ENCODE results near the gene C8A. TPM values are rescaled to one million over a fixed set of nuclear protein-coding genes. Genes with fewer than 3 reads are reported as not detected.

Gene C8A
- polyA plus RNA-seq, 1 experiment, result not detected

- POLR2A ChIA-PET, result no interaction called here
- Histone ChIP-seq H3K4me3 (ENCODE audit: low read depth, low read length) (no peak overlapping the region), H3K27me3 (ENCODE audit: control insufficient read depth, insufficient read depth, low read length) (no peaks in the 10 kb centered on the region), H3K9me3 (ENCODE audit: control insufficient read depth, insufficient read depth, low read length) (no peaks in the 10 kb centered on the region), H3K27ac (ENCODE audit: low read depth, low read length) (no peak overlapping the region)
- CTCF ChIA-PET, result no interaction called here
- DNase-seq (ENCODE audit: low read depth, low spot score), result no peak
- no peak for TF ChIP-seq CTCF (IDR thresholded peaks at IDR 0.05; ENCODE audit: low read depth, low read length)
These were observed 67.9 kb downstream of the C8A start for GRCh38 chr1:56922507-56922906.

GRCh38 chr1:56923201-56923600 lies 68.6 kb downstream of the C8A start:
- no peak overlapping the region for H3K4me3 ChIP-seq (ENCODE audit: low read depth, low read length)
- H3K27me3 ChIP-seq (ENCODE audit: control insufficient read depth, insufficient read depth, low read length), result no peaks in the 10 kb centered on the region
- no peak for DNase-seq (ENCODE audit: low read depth, low spot score)
- ChIA-PET CTCF (no interaction called here), POLR2A (no interaction called here)
- H3K27ac ChIP-seq (ENCODE audit: low read depth, low read length), result no peak overlapping the region
- TF ChIP-seq CTCF (IDR thresholded peaks at IDR 0.05; ENCODE audit: low read depth, low read length), result no peak
- H3K9me3 ChIP-seq (ENCODE audit: control insufficient read depth, insufficient read depth, low read length), result no peaks in the 10 kb centered on the region

GRCh38 chr1:56924116-56924515 lies 69.5 kb downstream of the C8A start:
- Histone ChIP-seq H3K27me3 (ENCODE audit: control insufficient read depth, insufficient read depth, low read length) (no peaks in the 10 kb centered on the region), H3K4me3 (ENCODE audit: low read depth, low read length) (no peak overlapping the region), H3K27ac (ENCODE audit: low read depth, low read length) (no peak overlapping the region), H3K9me3 (ENCODE audit: control insufficient read depth, insufficient read depth, low read length) (no peaks in the 10 kb centered on the region)
- POLR2A ChIA-PET, result no interaction called here
- CTCF ChIA-PET, result no interaction called here
- DNase-seq (ENCODE audit: low read depth, low spot score), result no peak
- no peak for TF ChIP-seq CTCF (IDR thresholded peaks at IDR 0.05; ENCODE audit: low read depth, low read length)

- POLR2A ChIA-PET, result no interaction called here
- DNase-seq (ENCODE audit: low read depth, low spot score), result no peak
- Histone ChIP-seq H3K27ac (ENCODE audit: low read depth, low read length) (no peak overlapping the region), H3K9me3 (ENCODE audit: control insufficient read depth, insufficient read depth, low read length) (no peaks in the 10 kb centered on the region), H3K27me3 (ENCODE audit: control insufficient read depth, insufficient read depth, low read length) (no peaks in the 10 kb centered on the region), H3K4me3 (ENCODE audit: low read depth, low read length) (no peak overlapping the region)
- TF ChIP-seq CTCF (IDR thresholded peaks at IDR 0.05; ENCODE audit: low read depth, low read length), result no peak
- CTCF ChIA-PET, result no interaction called here
These were observed 70.6 kb downstream of the C8A start for GRCh38 chr1:56925193-56925592.

GRCh38 chr1:56927171-56927570 lies 72.6 kb downstream of the C8A start:
- no peaks in the 10 kb centered on the region for H3K9me3 ChIP-seq (ENCODE audit: control insufficient read depth, insufficient read depth, low read length)
- CTCF ChIA-PET, result no interaction called here
- H3K27ac ChIP-seq (ENCODE audit: low read depth, low read length), result no peak overlapping the region
- DNase-seq (ENCODE audit: low read depth, low spot score), result no peak
- H3K4me3 ChIP-seq (ENCODE audit: low read depth, low read length), result no peak overlapping the region
- no peaks in the 10 kb centered on the region for H3K27me3 ChIP-seq (ENCODE audit: control insufficient read depth, insufficient read depth, low read length)
- no peak for TF ChIP-seq CTCF (IDR thresholded peaks at IDR 0.05; ENCODE audit: low read depth, low read length)
- POLR2A ChIA-PET, result no interaction called here
